Smooth muscle cell (in vitro differentiated cells): ENCODE data around the gene FXYD3. TPM values are rescaled to one million over a fixed set of nuclear protein-coding genes. Genes with fewer than 3 reads are reported as not detected.

Source experiments
- DNase-seq: peaks from one replicate; lab custom pipeline; 2025; ENCODE audit not compliant: unreplicated experiment; lab: John Stamatoyannopoulos, UW
- H2AFZ ChIP-seq: fragments of 200-600 bp; sonication (generic); 2 replicates; pipeline ENCODE4 v1.6.0; 2016; ENCODE audit warnings: antibody characterized with exemption, low read depth, mild to moderate bottlenecking
- H3F3A ChIP-seq: fragments of 200-600 bp; sonication (generic); 2 replicates; pipeline ENCODE4 v1.6.0; 2017; ENCODE audit warnings: antibody characterized with exemption, low read depth
- H3K27ac ChIP-seq: fragments of 200-600 bp; sonication (generic); 2 replicates; pipeline ENCODE4 v1.5.1; 2016; ENCODE audit warnings: low read depth, mild to moderate bottlenecking
- H3K27me3 ChIP-seq: fragments of 200-600 bp; sonication (generic); 2 replicates; pipeline ENCODE4 v1.6.1; 2016; ENCODE audit warnings: low read depth, mild to moderate bottlenecking
- H3K36me3 ChIP-seq: fragments of 200-600 bp; sonication (generic); 2 replicates; pipeline ENCODE4 v1.5.1; 2016; ENCODE audit warnings: low read depth
- H3K4me1 ChIP-seq: fragments of 200-600 bp; sonication (generic); 2 replicates; pipeline ENCODE4 v1.5.1; 2016; ENCODE audit warnings: low read depth
- H3K4me2 ChIP-seq: fragments of 200-600 bp; sonication (generic); 2 replicates; pipeline ENCODE4 v1.6.0; 2016; ENCODE audit warnings: mild to moderate bottlenecking
- H3K4me3 ChIP-seq: fragments of 200-600 bp; sonication (generic); 2 replicates; pipeline ENCODE4 v1.5.1; 2016; ENCODE audit warnings: mild to moderate bottlenecking
- H3K79me2 ChIP-seq: fragments of 200-600 bp; sonication (generic); 2 replicates; pipeline ENCODE4 v1.6.0; 2016; ENCODE audit warnings: low read depth, mild to moderate bottlenecking
- H3K9ac ChIP-seq: fragments of 200-600 bp; sonication (generic); 2 replicates; pipeline ENCODE4 v1.6.0; 2016; ENCODE audit warnings: low read depth
- H3K9me3 ChIP-seq: fragments of 200-600 bp; sonication (generic); replicated peaks from 2 replicates; pipeline ENCODE4 v1.5.1; 2016; ENCODE audit warnings: low read depth
- H4K20me1 ChIP-seq: fragments of 200-600 bp; sonication (generic); 2 replicates; pipeline ENCODE4 v1.6.0; 2016; ENCODE audit warnings: low read depth
- WGBS: methylation state at CpG from one replicate; pipeline ENCODE4 v1.1.7; 2016; ENCODE audit warnings: low lambda C conversion rate; 5-methylcytosine and 5-hydroxymethylcytosine counted together
- polyA plus RNA-seq: library from polyadenylated mRNA; unstranded; fragments of >200 nt; fragmentation: Nextera tagmentation; extraction: Ambion mirVana; gene quantifications from 2 replicates; pipeline ENCODE4 v1.2.1, GENCODE V29; 2016
- total RNA-seq: library from RNA; depleted of rRNA; stranded (reverse); fragments of >200 nt; gene quantifications from 2 replicates; pipeline ENCODE4 v1.2.3, GENCODE V29; 2014
- TF ChIP-seq, protein P1 (sequence below): fragments of 200-600 bp; sonication (generic); IDR thresholded peaks from 2 replicates; pipeline ENCODE4 v1.5.1; 2017; ENCODE audit warnings: borderline replicate concordance, mild to moderate bottlenecking, antibody characterized with exemption; ENCODE audit not compliant: insufficient read depth, poor library complexity, severe bottlenecking

The FXYD3 gene
- total and polyA plus RNA-seq, 2 experiments from 2014 or later = 23.0 to 37.0 TPM

DNA sequence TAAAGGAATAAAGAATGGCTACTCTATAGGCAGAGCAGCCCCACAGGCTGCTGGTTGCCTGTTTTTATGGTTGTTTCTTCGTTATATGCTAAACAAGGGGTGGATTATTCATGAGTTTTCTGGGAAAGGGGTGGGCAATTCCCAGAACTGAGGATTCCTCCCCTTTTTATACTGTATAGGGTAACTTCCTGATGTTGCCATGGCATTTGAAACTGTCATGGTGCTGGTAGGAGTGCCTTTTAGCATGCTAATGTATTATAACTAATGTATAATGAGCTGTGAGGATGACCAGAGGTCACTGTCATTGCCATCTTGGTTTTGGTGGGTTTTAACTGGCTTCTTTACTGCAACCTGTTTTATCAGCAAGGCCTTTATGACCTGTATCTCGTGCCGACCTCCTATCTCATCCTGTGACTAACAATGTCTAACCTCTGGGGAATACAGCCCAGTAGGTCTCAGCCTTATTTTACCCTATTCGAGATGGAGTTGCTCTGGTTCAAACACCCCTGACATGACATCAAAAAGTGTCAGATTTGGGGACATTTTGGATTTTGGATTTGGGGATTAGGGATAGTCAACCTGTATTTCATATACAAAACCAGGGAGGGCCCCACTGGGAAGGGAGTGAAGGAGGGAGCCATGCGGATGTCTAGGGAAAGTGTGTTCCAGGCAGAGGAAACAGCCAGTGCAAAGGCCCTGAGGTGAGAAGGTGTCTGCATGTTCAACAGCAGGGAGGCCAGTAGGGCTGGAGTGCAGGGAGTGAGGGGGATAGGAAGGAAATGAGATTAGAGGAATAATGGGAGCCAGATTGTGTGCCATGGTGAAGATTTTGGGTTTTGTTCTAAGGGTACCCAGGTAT is 49.8 kb downstream of the FXYD3 start:
- Histone ChIP-seq H3K4me2 (no peak overlapping the region), H2AFZ (no peak overlapping the region), H3K9ac (no peak overlapping the region), H3K27me3 (no peaks in the 10 kb centered on the region), H4K20me1 (no peaks in the 10 kb centered on the region), H3K4me3 (no peak overlapping the region), H3K4me1 (no peaks in the 10 kb centered on the region), H3K27ac (no peak overlapping the region), H3F3A (no peaks in the 10 kb centered on the region), H3K79me2 (no peaks in the 10 kb centered on the region), H3K9me3 (peaks cover 9% of the 10 kb centered on the region), H3K36me3 (peaks cover 49% of the 10 kb centered on the region)
- TF ChIP-seq, protein P1, sequence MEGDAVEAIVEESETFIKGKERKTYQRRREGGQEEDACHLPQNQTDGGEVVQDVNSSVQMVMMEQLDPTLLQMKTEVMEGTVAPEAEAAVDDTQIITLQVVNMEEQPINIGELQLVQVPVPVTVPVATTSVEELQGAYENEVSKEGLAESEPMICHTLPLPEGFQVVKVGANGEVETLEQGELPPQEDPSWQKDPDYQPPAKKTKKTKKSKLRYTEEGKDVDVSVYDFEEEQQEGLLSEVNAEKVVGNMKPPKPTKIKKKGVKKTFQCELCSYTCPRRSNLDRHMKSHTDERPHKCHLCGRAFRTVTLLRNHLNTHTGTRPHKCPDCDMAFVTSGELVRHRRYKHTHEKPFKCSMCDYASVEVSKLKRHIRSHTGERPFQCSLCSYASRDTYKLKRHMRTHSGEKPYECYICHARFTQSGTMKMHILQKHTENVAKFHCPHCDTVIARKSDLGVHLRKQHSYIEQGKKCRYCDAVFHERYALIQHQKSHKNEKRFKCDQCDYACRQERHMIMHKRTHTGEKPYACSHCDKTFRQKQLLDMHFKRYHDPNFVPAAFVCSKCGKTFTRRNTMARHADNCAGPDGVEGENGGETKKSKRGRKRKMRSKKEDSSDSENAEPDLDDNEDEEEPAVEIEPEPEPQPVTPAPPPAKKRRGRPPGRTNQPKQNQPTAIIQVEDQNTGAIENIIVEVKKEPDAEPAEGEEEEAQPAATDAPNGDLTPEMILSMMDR = no peak
- DNase-seq = no peak
- 76% methylated on average over 5 of the region's 5 CpGs for WGBS

- Histone ChIP-seq H3K9me3 (peaks cover 9% of the 10 kb centered on the region), H3K27ac (no peak overlapping the region), H3K4me1 (no peaks in the 10 kb centered on the region), H2AFZ (no peak overlapping the region), H3K4me3 (no peak overlapping the region), H3K27me3 (no peaks in the 10 kb centered on the region), H3K36me3 (peaks cover 48% of the 10 kb centered on the region), H3K79me2 (no peaks in the 10 kb centered on the region), H3F3A (no peaks in the 10 kb centered on the region), H4K20me1 (no peaks in the 10 kb centered on the region), H3K9ac (no peak overlapping the region), H3K4me2 (no peak overlapping the region)
- no peak for DNase-seq
- WGBS = 95% methylated on average over 7 of the region's 7 CpGs
- TF ChIP-seq, protein P1 = no peak
Measured at GRCh38 chr19:35166100-35167063, 50.8 kb downstream of the FXYD3 start.

GRCh38 chr19:35167251-35168119 is 51.9 kb downstream of the FXYD3 start:
- Histone ChIP-seq H3K4me2 (no peak overlapping the region), H3K27ac (no peak overlapping the region), H3K4me1 (no peaks in the 10 kb centered on the region), H2AFZ (no peak overlapping the region), H3F3A (no peaks in the 10 kb centered on the region), H3K4me3 (no peak overlapping the region), H3K27me3 (no peaks in the 10 kb centered on the region), H3K9me3 (peaks cover 9% of the 10 kb centered on the region), H3K79me2 (no peaks in the 10 kb centered on the region), H3K36me3 (peaks cover 37% of the 10 kb centered on the region), H4K20me1 (no peaks in the 10 kb centered on the region), H3K9ac (no peak overlapping the region)
- 98% methylated on average over 5 of the region's 5 CpGs for WGBS
- TF ChIP-seq, protein P1 = no peak
- no peak for DNase-seq
